ENCODE results near the gene ABHD6.
"Not testable (repeated sequence)": the region's sequence is repeated elsewhere in the genome, so short reads cannot be mapped to it uniquely, and the experiment has no call there.

ABHD6 gene

DNA sequence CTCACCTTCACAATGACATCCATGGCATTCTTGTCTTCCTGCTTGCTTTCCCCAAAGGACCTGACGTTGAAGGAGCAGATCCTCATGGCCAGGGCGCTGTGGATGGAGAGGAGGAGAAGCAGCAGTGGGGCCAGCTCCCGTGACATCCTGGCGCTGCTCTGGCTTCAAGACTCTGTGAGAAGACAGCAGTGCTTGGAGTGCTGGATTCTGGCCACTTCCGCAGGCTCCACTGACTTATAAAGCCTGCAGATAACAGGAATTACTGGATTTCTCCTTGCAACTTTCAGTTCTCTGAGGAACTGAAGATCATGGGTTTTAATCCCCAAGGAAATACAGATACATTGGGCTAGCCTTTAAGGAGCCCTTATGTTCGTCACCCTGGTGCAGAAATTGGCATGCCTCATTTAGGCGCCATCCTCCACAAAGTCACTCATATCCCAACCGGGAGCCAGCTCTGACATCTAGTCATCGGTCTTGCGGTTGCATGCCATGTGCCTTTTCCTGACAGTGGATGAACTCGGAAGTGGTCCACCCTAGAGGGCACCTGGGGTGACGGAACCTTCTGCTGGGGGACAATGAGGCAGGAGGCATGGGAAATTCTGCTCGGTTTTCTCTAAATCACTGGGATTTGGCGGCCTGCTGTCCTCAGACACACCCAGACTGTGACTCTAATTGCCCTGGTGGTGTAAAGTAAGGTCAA is 26.7 kb upstream of the ABHD6 start, which contains the start of gene DNASE1L3:
TSS of gene DNASE1L3 (minus strand) at position 212 of the 700 bp plus-strand sequence. CDS start at position 146, 66 bp downstream.
- no peak for DNase-seq

GRCh38 chr3:58214484-58215316 is 22.9 kb upstream of the ABHD6 start:
- no peak for DNase-seq

GRCh38 chr3:58215317-58216025 is 22.1 kb upstream of the ABHD6 start:
- DNase-seq: no peak

DNA sequence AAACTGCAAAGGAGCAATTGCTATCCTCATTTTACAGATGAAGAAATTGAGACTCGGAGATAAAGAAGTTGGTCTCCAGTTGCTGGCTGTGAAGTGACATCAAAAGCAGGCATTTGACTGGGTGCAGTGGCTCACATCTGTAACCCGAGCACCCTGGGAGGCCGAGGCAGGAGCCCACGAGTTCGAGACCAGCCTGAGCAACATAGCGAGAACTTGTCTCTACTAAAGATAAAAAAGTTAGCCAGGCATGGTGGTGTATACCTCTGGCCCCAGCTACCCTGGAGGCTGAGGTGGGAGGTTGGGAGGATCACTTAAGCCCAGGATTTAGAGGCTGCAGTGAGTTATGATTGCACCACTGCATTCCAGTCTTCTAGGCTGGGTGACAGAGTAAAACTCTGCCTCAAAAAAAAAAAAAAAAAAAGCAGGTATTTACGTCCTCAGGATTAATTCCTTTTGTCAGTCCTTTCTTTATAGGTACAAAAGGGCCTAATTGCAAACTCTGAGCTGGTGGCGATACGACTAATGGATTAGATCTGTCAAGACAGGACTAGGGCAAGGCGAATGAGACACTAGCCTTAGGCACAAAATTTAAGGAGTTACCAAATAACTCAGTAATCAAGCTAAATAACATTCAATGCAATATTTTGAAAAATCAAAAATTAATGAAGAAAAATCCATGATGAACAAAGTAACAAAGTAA is 20.9 kb upstream of the ABHD6 start:
- DNase-seq: no peak

DNA sequence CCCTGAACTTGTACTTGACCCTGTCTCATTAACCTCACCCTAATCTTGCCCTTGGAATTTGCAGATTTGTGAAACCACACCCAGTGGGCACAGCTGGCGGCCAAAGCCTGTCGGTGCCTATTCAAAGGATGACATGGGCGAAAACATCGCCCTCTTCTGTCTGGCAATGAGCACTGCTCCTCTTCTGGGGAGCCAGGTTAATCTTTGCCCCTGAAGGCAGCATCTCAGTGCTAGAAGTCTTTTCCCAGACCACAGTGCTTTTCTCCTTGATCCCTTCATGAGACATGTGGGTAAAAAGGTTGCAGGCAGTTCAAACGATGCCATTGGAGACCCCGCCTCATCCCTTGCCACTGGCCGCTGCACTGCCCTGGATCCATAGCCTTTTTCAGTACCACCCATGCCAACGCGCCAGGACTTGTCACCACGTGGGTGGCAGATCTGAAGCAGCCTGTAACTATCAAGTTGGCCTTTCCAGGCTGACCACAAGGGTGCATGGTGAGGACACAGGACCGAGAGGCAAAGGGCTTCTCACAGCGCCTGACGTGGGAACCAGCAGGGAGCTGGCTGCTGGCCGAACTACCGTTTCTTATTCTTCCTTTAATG is 20.3 kb upstream of the ABHD6 start:
- DNase-seq: peak in 1 of 2 experiments; percentile 13

- no peak for DNase-seq
Observed at GRCh38 chr3:58218904-58219303, 18.7 kb upstream of the ABHD6 start.

DNA sequence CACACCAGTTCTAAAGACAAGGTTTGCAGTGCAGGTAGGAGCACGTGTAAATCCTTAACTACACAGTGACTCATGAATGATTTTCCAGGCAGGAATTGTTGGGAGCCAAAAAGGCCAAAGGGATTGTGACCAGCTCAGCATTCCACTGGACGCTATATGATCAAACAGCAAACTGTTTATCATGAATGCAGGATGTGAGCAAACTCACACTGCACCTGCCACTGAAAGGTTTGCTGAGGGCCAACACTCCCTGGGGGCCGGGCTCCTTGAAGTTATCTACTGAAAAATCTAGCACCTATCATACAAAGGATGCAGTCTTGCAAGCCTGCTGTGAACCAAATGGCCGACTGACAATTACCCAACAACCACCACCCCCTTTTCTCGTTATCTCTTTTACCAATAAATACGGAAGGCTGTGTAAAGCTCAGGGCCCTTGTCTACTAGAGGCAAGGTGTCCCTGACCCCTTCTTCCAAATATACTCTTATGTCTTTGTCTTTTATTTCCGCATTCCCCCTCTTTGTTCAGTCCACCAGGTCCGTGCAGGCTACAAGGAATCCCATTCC is 15.3 kb upstream of the ABHD6 start:
- no peak for DNase-seq

- DNase-seq: no peak
Observed at GRCh38 chr3:58223855-58224254, 13.7 kb upstream of the ABHD6 start.

DNA sequence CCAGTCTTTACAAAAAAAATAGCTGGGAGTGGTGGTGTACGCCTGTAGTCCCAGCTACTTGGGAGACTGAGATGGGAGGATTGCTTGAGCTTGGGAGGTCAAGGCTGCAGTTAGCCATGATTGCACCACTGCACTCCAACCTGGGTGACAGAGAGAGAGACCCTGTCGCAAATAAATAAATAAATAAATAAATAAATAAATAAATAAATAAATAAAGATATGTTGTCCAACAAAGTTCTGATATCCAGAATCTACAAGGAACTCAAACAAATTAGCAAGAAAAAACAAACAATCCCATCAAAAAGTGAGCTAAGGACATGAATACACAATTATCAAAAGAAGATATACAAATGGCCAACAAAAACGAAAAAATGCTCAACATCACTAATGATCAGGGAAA is 9.7 kb upstream of the ABHD6 start:
- DNase-seq: not testable (repeated sequence)

- DNase-seq: peak in 1 of 2 experiments; percentile 2
Observed at GRCh38 chr3:58230876-58231552, 6.6 kb upstream of the ABHD6 start.

- peak in 1 of 2 experiments; percentile 16 for DNase-seq
Observed at GRCh38 chr3:58231666-58232065, 5.9 kb upstream of the ABHD6 start.

GRCh38 chr3:58234516-58234931 is 3.1 kb upstream of the ABHD6 start:
- peak in 1 of 2 experiments; percentile 37 for DNase-seq

GRCh38 chr3:58235970-58236369 is 1.6 kb upstream of the ABHD6 start:
- no peak for DNase-seq

DNA sequence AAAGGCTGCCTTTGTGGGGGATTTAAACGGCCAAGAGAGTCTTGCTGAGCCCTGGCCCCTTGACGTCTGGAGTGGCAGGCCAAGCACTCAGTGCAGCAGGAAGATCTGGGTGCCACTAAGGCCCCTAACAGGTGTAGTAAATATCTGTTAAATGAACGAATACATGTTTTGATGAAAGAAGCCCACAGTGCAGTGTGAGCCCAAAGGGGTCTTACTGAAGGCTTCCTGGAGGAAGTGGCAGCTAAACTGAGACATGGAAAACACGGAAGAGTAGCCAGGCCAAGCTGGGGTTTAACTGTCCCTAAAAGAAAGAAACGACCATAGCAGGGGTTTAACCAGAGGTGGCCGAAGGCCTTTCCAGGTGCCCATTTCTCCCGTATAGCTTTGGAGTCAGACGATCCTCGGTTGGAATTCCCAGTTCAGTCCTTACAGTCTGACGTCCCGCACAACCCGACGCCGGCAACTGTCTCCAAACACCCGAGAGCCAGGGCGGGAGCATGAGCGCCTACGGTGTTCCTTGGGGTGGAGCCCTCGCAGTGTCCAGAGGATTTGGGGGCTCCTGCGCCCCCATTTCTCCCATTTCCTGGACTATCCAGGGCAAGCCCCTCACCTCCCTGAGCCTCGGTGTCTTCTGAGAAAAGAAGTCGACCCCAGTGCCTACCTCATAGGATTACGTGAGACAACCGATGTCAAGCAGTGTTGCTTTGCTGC is 910 bp upstream of the ABHD6 start:
- DNase-seq: no peak

- DNase-seq: no peak
Observed at GRCh38 chr3:58237941-58238681, 519 bp downstream of the ABHD6 start.

GRCh38 chr3:58238830-58239229 is 1.2 kb downstream of the ABHD6 start:
- no peak for DNase-seq

DNA sequence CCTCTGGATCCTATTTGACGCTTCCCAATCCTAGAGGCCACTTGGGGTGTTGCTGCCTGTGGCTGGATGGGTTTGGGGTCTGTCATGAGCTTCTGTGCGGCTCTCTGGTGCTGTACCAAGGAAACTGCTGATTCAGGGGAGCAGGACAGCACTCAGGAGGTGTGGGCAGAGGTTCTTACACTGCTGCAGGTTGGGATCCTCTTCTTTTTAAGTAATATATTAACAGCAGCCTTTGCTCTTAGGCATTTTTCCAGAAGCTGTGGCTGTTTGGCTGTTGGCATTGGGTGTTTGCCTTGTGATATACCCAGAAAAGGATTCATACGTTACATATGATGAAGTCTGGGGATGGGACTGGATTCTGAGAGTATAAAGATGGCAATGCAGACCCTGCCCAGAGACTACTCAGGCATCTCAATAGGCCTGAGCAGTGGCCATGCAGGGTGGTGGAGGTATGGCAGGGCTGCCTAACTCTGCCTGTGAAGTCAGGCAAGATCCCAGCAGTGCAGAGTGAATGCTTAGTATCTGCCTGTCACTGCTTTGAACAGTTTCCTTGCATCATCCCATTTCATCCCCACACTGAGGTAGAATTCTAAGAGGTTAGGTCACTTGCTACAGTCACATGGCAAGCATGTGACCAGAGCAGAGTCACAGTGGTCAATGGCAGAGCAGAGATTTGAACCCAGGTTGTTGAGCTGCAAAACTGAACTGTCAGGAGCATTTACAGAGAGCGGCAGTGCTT is 3.9 kb downstream of the ABHD6 start:
- DNase-seq: no peak

DNA sequence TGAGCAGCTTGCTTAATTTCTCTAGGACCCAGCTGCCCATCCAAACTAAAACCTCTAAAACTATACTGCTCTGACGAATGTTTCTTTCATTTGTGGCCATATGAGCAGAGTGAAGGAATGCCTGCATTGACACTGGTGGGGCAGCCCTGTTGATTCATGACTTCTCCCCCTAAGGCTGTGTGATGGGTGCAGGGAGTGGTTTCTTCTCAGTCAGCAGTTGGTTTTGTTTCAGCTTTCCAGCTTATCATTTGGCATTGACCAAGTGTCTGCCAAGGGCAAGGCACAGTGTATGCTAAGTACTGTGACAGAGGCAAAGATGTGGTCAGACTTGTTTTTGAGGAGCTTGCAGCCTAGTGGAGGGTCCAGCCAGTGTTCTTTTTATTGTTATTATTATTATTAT is 4.7 kb downstream of the ABHD6 start:
- DNase-seq: no peak

DNA sequence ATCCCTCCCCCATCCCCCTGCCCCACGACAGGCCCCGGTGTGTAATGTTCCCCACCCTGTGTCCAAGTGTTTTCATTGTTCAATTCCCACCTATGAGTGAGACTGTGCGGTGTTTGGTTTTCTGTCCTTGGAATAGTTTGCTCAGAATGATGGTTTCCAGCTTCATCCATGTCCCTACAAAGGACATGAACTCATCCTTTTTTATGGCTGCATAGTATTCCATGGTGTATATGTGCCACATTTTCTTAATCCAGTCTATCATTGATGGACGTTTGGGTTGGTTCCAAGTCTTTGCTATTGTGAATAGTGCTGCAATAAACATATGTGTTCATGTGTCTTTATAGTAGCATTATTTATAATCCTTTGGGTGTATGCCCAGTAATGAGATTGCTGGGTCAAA is 5.3 kb downstream of the ABHD6 start:
- not testable (repeated sequence) for DNase-seq

Measured in NCI-H446 (cell line).